H1 (cell line): Measurements from ENCODE around the gene ZNF581. TPM values are rescaled to one million over a fixed set of nuclear protein-coding genes. Genes with fewer than 3 reads are reported as not detected.

Experiments used
- CTCF ChIA-PET: fragments of 300-600 bp; sonication (Branson Sonifier 250); formaldehyde crosslinking; loops from one replicate; lab custom pipeline; 2021; ENCODE audit not compliant: partially characterized antibody; lab: Charles Lee
- POLR2A ChIA-PET: fragments of 300-600 bp; sonication (Branson Sonifier 250); formaldehyde crosslinking; loops from one replicate; lab custom pipeline; 2021; ENCODE audit warnings: inconsistent platforms; ENCODE audit not compliant: partially characterized antibody; lab: Charles Lee
- DNase-seq, 2 experiments: peaks; one replicate each; pipeline versions ENCODE4 v3.0.0 to v3.0.0-alpha.2; 2010 to 2022; ENCODE audit warnings: low spot score in 2 of 2, low read depth in 1 of 2, mixed read lengths in 1 of 2
- FAIRE-seq: peaks from 2 replicates; lab custom pipeline; 2011; peaks lifted over from hg19 to GRCh38; lab: Jason Lieb, UNC
- H2AFZ ChIP-seq: 2 replicates; pipeline ENCODE4 v1.8.1; 2012; ENCODE audit warnings: low read length, inconsistent platforms
- H2AK5ac ChIP-seq: 2 replicates; pipeline ENCODE4 v1.6.1; 2013; ENCODE audit warnings: low read depth, low read length
- H2BK120ac ChIP-seq: replicated peaks from 2 replicates; pipeline ENCODE3; 2013; ENCODE audit warnings: low read depth, low read length, inconsistent platforms
- H2BK12ac ChIP-seq: 2 replicates; pipeline ENCODE4 v1.6.1; 2013; ENCODE audit warnings: low read depth, low read length
- H2BK15ac ChIP-seq: 2 replicates; pipeline ENCODE4 v1.6.1; 2013; ENCODE audit warnings: low read length
- H2BK20ac ChIP-seq: 2 replicates; pipeline ENCODE4 v1.6.1; 2013; ENCODE audit warnings: low read length
- H2BK5ac ChIP-seq: 2 replicates; pipeline ENCODE4 v1.6.1; 2013; ENCODE audit warnings: low read depth, low read length
- H3K14ac ChIP-seq: 2 replicates; pipeline ENCODE4 v1.6.1; 2013; ENCODE audit warnings: inconsistent platforms; ENCODE audit not compliant: insufficient read length
- H3K18ac ChIP-seq: 2 replicates; pipeline ENCODE4 v1.6.1; 2013; ENCODE audit warnings: low read length; ENCODE audit errors: extremely low read depth
- H3K23ac ChIP-seq: 2 replicates; pipeline ENCODE4 v1.6.1; 2013; ENCODE audit warnings: inconsistent platforms; ENCODE audit not compliant: insufficient read length
- H3K23me2 ChIP-seq: 2 replicates; pipeline ENCODE4 v1.6.1; 2013; ENCODE audit warnings: low read depth, low read length
- H3K27ac ChIP-seq: 2 replicates; pipeline ENCODE4 v1.6.1; 2011; ENCODE audit warnings: low read depth, low read length, inconsistent platforms
- H3K27me3 ChIP-seq, 4 experiments: replicated peaks in 1 of 4; 1 replicate in 1 of 4; 2 replicates in 3 of 4; pipeline versions ENCODE4 v1.6.1 to v1.8.1; 2011 to 2013; ENCODE audit warnings: low read length in 3 of 4, mild to moderate bottlenecking in 3 of 4, inconsistent platforms in 2 of 4, mixed read lengths in 2 of 4, moderate library complexity in 1 of 4; ENCODE audit not compliant: control insufficient read depth in 3 of 4, insufficient read depth in 3 of 4; ENCODE audit errors: extremely low read depth in 1 of 4
- H3K36me3 ChIP-seq, 4 experiments: 2 replicates each; pipeline versions ENCODE4 v1.6.1 to v1.8.1; 2011 to 2013; ENCODE audit warnings: mild to moderate bottlenecking in 4 of 4, low read length in 3 of 4, moderate library complexity in 2 of 4, control low read depth in 1 of 4, inconsistent platforms in 1 of 4; ENCODE audit not compliant: insufficient read depth in 4 of 4, control insufficient read depth in 2 of 4
- H3K4ac ChIP-seq: replicated peaks from 2 replicates; pipeline ENCODE3; 2013; ENCODE audit warnings: low read length, low read depth, mixed read lengths, inconsistent platforms; ENCODE audit not compliant: insufficient read length
- H3K4me1 ChIP-seq, 4 experiments: replicated peaks in 1 of 4; 1 replicate in 1 of 4; 2 replicates in 3 of 4; pipeline versions ENCODE4 v1.6.1 to v1.8.1; 2011 to 2013; ENCODE audit warnings: low read length in 3 of 4, inconsistent platforms in 2 of 4, mixed read lengths in 1 of 4; ENCODE audit not compliant: insufficient read depth in 4 of 4, control insufficient read depth in 3 of 4
- H3K4me2 ChIP-seq, 2 experiments: 2 replicates each; pipeline versions ENCODE4 v1.6.1 to v1.8.1; 2011 to 2013; ENCODE audit warnings: low read depth in 2 of 2, low read length in 2 of 2, control low read depth in 1 of 2, inconsistent platforms in 1 of 2, mild to moderate bottlenecking in 1 of 2; ENCODE audit not compliant: insufficient read depth in 1 of 2
- H3K4me3 ChIP-seq, 4 experiments: fragments of 200-600, 300-600 bp in 1 of 4; sonication (generic), shearing (Covaris generic), sonication (Bioruptor Twin) in 1 of 4; 2 replicates each; pipeline versions ENCODE4 v1.5.1 to v1.8.1; 2011 to 2016; ENCODE audit warnings: low read length in 4 of 4, low read depth in 3 of 4, control low read depth in 2 of 4, inconsistent platforms in 2 of 4, mild to moderate bottlenecking in 2 of 4, mixed read lengths in 1 of 4, moderate library complexity in 1 of 4; ENCODE audit not compliant: insufficient read depth in 2 of 4; ENCODE audit errors: extremely low read depth in 1 of 4
- H3K56ac ChIP-seq: replicated peaks from 2 replicates; pipeline ENCODE3; 2013; ENCODE audit warnings: low read depth, mild to moderate bottlenecking, mixed read lengths, low read length, inconsistent platforms; ENCODE audit not compliant: insufficient read length
- H3K79me1 ChIP-seq: 2 replicates; pipeline ENCODE4 v1.6.1; 2013; ENCODE audit warnings: low read depth, low read length, control low read depth
- H3K79me2 ChIP-seq, 2 experiments: 2 replicates each; pipeline versions ENCODE4 v1.6.1 to v1.8.1; 2012 to 2013; ENCODE audit warnings: low read length in 2 of 2, mild to moderate bottlenecking in 2 of 2, inconsistent platforms in 1 of 2; ENCODE audit not compliant: insufficient read depth in 2 of 2, control insufficient read depth in 1 of 2
- H3K9ac ChIP-seq, 4 experiments: replicated peaks in 1 of 4; 1 replicate in 1 of 4; 2 replicates in 3 of 4; pipeline versions ENCODE4 v1.6.1 to v1.8.1; 2011 to 2013; ENCODE audit warnings: low read depth in 3 of 4, low read length in 3 of 4, control low read depth in 2 of 4, mild to moderate bottlenecking in 2 of 4, moderate library complexity in 2 of 4, inconsistent platforms in 1 of 4; ENCODE audit errors: extremely low read depth in 1 of 4
- H3K9me3 ChIP-seq, 2 experiments: 2 replicates each; pipeline versions ENCODE4 v1.6.1 to v1.8.1; 2012 to 2013; ENCODE audit warnings: mild to moderate bottlenecking in 2 of 2, moderate library complexity in 2 of 2, control low read depth in 1 of 2, inconsistent platforms in 1 of 2, low read depth in 1 of 2, low read length in 1 of 2, mixed read lengths in 1 of 2; ENCODE audit not compliant: insufficient read depth in 2 of 2
- H4K20me1 ChIP-seq, 2 experiments: replicated peaks in 1 of 2; 2 replicates each; pipeline versions ENCODE3 to v1.8.1; 2011 to 2013; ENCODE audit warnings: inconsistent platforms in 2 of 2, low read length in 2 of 2, mild to moderate bottlenecking in 1 of 2; ENCODE audit not compliant: insufficient read depth in 2 of 2, control insufficient read depth in 1 of 2
- H4K5ac ChIP-seq: 2 replicates; pipeline ENCODE4 v1.6.1; 2013; ENCODE audit warnings: low read length, low read depth, mixed read lengths, inconsistent platforms; ENCODE audit not compliant: insufficient read length
- H4K8ac ChIP-seq: 2 replicates; pipeline ENCODE4 v1.8.0; 2013; ENCODE audit warnings: mild to moderate bottlenecking, moderate library complexity, low read length, inconsistent platforms; ENCODE audit not compliant: insufficient read depth; ENCODE audit errors: extremely low read depth
- H4K91ac ChIP-seq: replicated peaks from 2 replicates; pipeline ENCODE3; 2013; ENCODE audit warnings: low read length, mixed read lengths, inconsistent platforms; ENCODE audit not compliant: insufficient read length
- CHD2 ChIP-seq: IDR thresholded peaks from 2 replicates; pipeline ENCODE4 v1.6.1; 2012; ENCODE audit warnings: low read length, improper control_type of control experiment
- CREB1 ChIP-seq: IDR thresholded peaks from 2 replicates; pipeline ENCODE4 v1.6.1; 2012; ENCODE audit warnings: inconsistent platforms
- EGR1 ChIP-seq: IDR thresholded peaks from 2 replicates; pipeline ENCODE4 v1.6.1; 2011; ENCODE audit warnings: low read depth, low read length, borderline replicate concordance
- EP300 ChIP-seq, 2 experiments: IDR thresholded peaks; 1 replicate in 1 of 2; 2 replicates in 1 of 2; pipeline ENCODE4 v1.6.1; 2011 to 2012; ENCODE audit warnings: low read depth in 2 of 2, low read length in 2 of 2, mild to moderate bottlenecking in 2 of 2, borderline replicate concordance in 1 of 2, inconsistent platforms in 1 of 2, moderate library complexity in 1 of 2
- GABPA ChIP-seq: IDR thresholded peaks from 2 replicates; pipeline ENCODE4 v1.6.1; 2011; ENCODE audit warnings: mild to moderate bottlenecking, low read length, moderate library complexity, borderline replicate concordance; ENCODE audit not compliant: insufficient read depth
- HDAC6 ChIP-seq: IDR thresholded peaks from one replicate; pipeline ENCODE4 v1.7.1; 2012; ENCODE audit warnings: low read depth, mild to moderate bottlenecking, inconsistent platforms, low read length, moderate library complexity
- JUND ChIP-seq: IDR thresholded peaks from 2 replicates; pipeline ENCODE4 v1.6.1; 2011; ENCODE audit warnings: mild to moderate bottlenecking, improper control_type of control experiment, low read length
- KDM5A ChIP-seq: fragments of 200-600 bp; IDR thresholded peaks from 2 replicates; pipeline ENCODE4 v1.7.1; 2012; ENCODE audit warnings: mild to moderate bottlenecking, low read length, inconsistent platforms, mixed read lengths
- RAD21 ChIP-seq, 2 experiments: IDR thresholded peaks in 1 of 2; conservative IDR thresholded peaks in 1 of 2; 2 replicates each; pipeline ENCODE4 v1.6.1; 2011; ENCODE audit warnings: low read depth in 2 of 2, low read length in 2 of 2, improper control_type of control experiment in 1 of 2, inconsistent platforms in 1 of 2, mild to moderate bottlenecking in 1 of 2, moderate library complexity in 1 of 2
- RBBP5 ChIP-seq: IDR thresholded peaks from 2 replicates; pipeline ENCODE4 v1.7.1; 2012; ENCODE audit warnings: low read depth, mild to moderate bottlenecking, inconsistent platforms, low read length, moderate library complexity, borderline replicate concordance
- TAF1 ChIP-seq: IDR thresholded peaks from 2 replicates; pipeline ENCODE4 v1.6.1; 2011; ENCODE audit warnings: mild to moderate bottlenecking, low read depth, low read length
- TBP ChIP-seq: IDR thresholded peaks from 2 replicates; pipeline ENCODE4 v1.6.1; 2011; ENCODE audit warnings: low read depth, low read length, improper control_type of control experiment
- YY1 ChIP-seq: IDR thresholded peaks from 2 replicates; pipeline ENCODE4 v1.6.1; 2011; ENCODE audit warnings: low read depth, mild to moderate bottlenecking, low read length
- WGBS, 2 experiments: shearing (Covaris generic) in 1 of 2; methylation state at CpG; one replicate each; pipeline versions ENCODE4 v1.1.6 to v1.1.7; 2013 to 2015; ENCODE audit warnings: low lambda C conversion rate in 2 of 2, mixed read lengths in 2 of 2, inconsistent platforms in 1 of 2, low coverage in 1 of 2, missing lambda C conversion rate in 1 of 2; ENCODE audit not compliant: insufficient replicate concordance in 2 of 2, insufficient coverage in 1 of 2, insufficient read length in 1 of 2; ENCODE audit errors: extremely low coverage in 1 of 2, missing lambda C conversion rate in 1 of 2; 5-methylcytosine and 5-hydroxymethylcytosine counted together
- polyA plus RNA-seq, 7 experiments: library from polyadenylated mRNA; depleted of rRNA in 3 of 7; stranded (reverse) in 5 of 7; unstranded in 2 of 7; fragments of >200 nt in 5 of 7; fragments of 200-250 nt in 2 of 7; gene quantifications; 1 replicate in 5 of 7; 2 replicates in 1 of 7; 4 replicates in 1 of 7; pipeline versions ENCODE4 v1.2.1 to v1.2.3, GENCODE V29; 2011 to 2013; ENCODE audit warnings: missing spikeins in 2 of 7, mixed read lengths in 2 of 7
- total RNA-seq: library from RNA; stranded (reverse); fragmentation: NEBNext Ultra II Directional; extraction: Animal tissue kit (Norgen Biotek cat#: 25700); gene quantifications from 2 replicates; pipeline ENCODE4 v1.2.1, GENCODE V29; 2021

The ZNF581 gene
- total and polyA plus RNA-seq, 2 of the 8 experiments (the other 6 are each of a cell fraction or from before 2014, with no cell fraction given) = 73.0 to 76.1 TPM

- Histone ChIP-seq H3K9me3 (no peaks in the 10 kb centered on the region; a peak in 1 of 4 replicates), H3K79me1 (peaks cover 15% of the 10 kb centered on the region), H3K4me1 (peaks cover 6 to 15% (median 10%) of the 10 kb centered on the region in 4 experiments), H3K56ac (no peak overlapping the region), H3K9ac (no peak overlapping the region), H2BK15ac (no peak overlapping the region), H3K79me2 (peaks cover 6 to 27% of the 10 kb centered on the region in 2 experiments; a peak in 3 of 4 replicates), H2BK12ac (no peak overlapping the region), H3K23me2 (peaks cover 33% of the 10 kb centered on the region), H2AK5ac (no peak overlapping the region), H3K23ac (no peak overlapping the region), H3K4me2 (no peak overlapping the region), H4K20me1 (peaks cover 3 to 10% of the 10 kb centered on the region in 2 experiments), H2BK5ac (no peak overlapping the region), H4K91ac (no peak overlapping the region), H3K27ac (no peak overlapping the region), H3K4ac (no peak overlapping the region), H2AFZ (no peak overlapping the region), H2BK120ac (no peak overlapping the region), H3K27me3 (no peaks in the 10 kb centered on the region), H2BK20ac (no peak overlapping the region), H4K8ac (no peak overlapping the region), H3K4me3 (no peak overlapping the region), H3K36me3 (no peaks in the 10 kb centered on the region), H4K5ac (no peak overlapping the region), H3K14ac (no peak overlapping the region), H3K18ac (no peak overlapping the region)
- ChIA-PET CTCF (interaction anchor here (0.6 to 3.8 kb wide), 18 partner anchors 8 to 1165 kb away, joined by 3 to 30 read pairs (median 4); partner anchors contain the start of genes CCDC106 and ZNF865), POLR2A (interaction anchor here (0.6 to 2.2 kb wide), 4 partner anchors 8 to 51 kb away, joined by 3 to 7 read pairs (median 4); partner anchors contain the start of gene CCDC106)
- DNase-seq (peak in 1 of 2 experiments; percentile 72), FAIRE-seq (no peak)
- WGBS, 2 experiments = 87% methylated on average over 6 of the region's 6 CpGs; no CpG with 5 or more reads in 1 of the 2 experiments
- TF ChIP-seq TBP (0 out of 2 replicates have a peak, but pooled peaks have one; percentile 29), TAF1 (peak; percentile 53; the same call in 1 of the 2 replicates), HDAC6 (no peak), JUND (no peak), YY1 (peak; percentile 80; the same call in 1 of the 2 replicates), EP300 (IDR thresholded peaks at IDR 0.05; ENCODE audit: borderline replicate concordance in 1 of 2, low read depth in 2 of 2, low read length in 2 of 2) (no peak), RAD21 (IDR thresholded peaks at IDR 0.05 in 1 of 2, conservative IDR thresholded peaks at IDR 0.05 in 1 of 2; ENCODE audit: low read depth in 2 of 2, low read length in 2 of 2) (peak; percentile 20 to 44; a peak in 3 of 4 replicates), RBBP5 (no peak), GABPA (no peak), CREB1 (peak; percentile 39), CHD2 (no peak), KDM5A (no peak), EGR1 (0 out of 2 replicates have a peak, but pooled peaks have one; percentile 61)
Observed at GRCh38 chr19:55638864-55639359, 4.5 kb upstream of the ZNF581 start.
